ENCODE measurements around the gene LRRC10B. TPM values are rescaled to one million over a fixed set of nuclear protein-coding genes. Genes with fewer than 3 reads are reported as not detected.

LRRC10B gene
- total and polyA plus RNA-seq, 3 experiments from 2014 or later = not detected

- Mint-ChIP-seq H3K27ac (no peak overlapping the region), H3K27me3 (peaks cover 24 to 61% of the 10 kb centered on the region in 2 donors), H3K4me3 (no peak overlapping the region), H3K36me3 (no peaks in the 10 kb centered on the region), H3K9me3 (no peaks in the 10 kb centered on the region), H3K4me1 (peaks cover 4 to 18% (median 5%) of the 10 kb centered on the region in 3 donors)
- H3K9me3 ChIP-seq (ENCODE audit: low read length) = no peaks in the 10 kb centered on the region
- peaks cover 10% of the 10 kb centered on the region for H3K27me3 ChIP-seq (ENCODE audit: insufficient read depth, low read length, poor library complexity, severe bottlenecking)
- no peak overlapping the region for H3K27ac ChIP-seq (ENCODE audit: low read depth, low read length)
- H3K4me1 ChIP-seq (ENCODE audit: insufficient read depth, low read length) = no peaks in the 10 kb centered on the region
- CTCF ChIA-PET = no interaction called here
- no peak for DNase-seq
- H3K36me3 ChIP-seq (ENCODE audit: insufficient read depth, low read length) = no peaks in the 10 kb centered on the region
- POLR2A ChIA-PET = no interaction called here
- no peak overlapping the region for H3K4me3 ChIP-seq (ENCODE audit: low read length)
Measured at GRCh38 chr11:61551634-61552033, 43.1 kb downstream of the LRRC10B start.

- Histone ChIP-seq H3K27ac (ENCODE audit: low read depth, low read length) (no peak overlapping the region), H3K9me3 (ENCODE audit: low read length) (no peaks in the 10 kb centered on the region), H3K36me3 (ENCODE audit: insufficient read depth, low read length) (no peaks in the 10 kb centered on the region), H3K27me3 (ENCODE audit: insufficient read depth, low read length, poor library complexity, severe bottlenecking) (peaks cover 13% of the 10 kb centered on the region), H3K4me3 (ENCODE audit: low read length) (no peak overlapping the region), H3K4me1 (ENCODE audit: insufficient read depth, low read length) (no peaks in the 10 kb centered on the region)
- H3K4me1 Mint-ChIP-seq = peaks cover 4 to 18% (median 5%) of the 10 kb centered on the region in 3 donors
- H3K27me3 Mint-ChIP-seq = peaks cover 29 to 64% of the 10 kb centered on the region in 2 donors
- DNase-seq = no peak
- H3K9me3 Mint-ChIP-seq = no peaks in the 10 kb centered on the region
- no peak overlapping the region for H3K4me3 Mint-ChIP-seq
- no peak overlapping the region for H3K27ac Mint-ChIP-seq
- ChIA-PET POLR2A (no interaction called here), CTCF (no interaction called here)
- no peaks in the 10 kb centered on the region for H3K36me3 Mint-ChIP-seq
Measured at GRCh38 chr11:61552108-61552635, 43.6 kb downstream of the LRRC10B start.

DNA sequence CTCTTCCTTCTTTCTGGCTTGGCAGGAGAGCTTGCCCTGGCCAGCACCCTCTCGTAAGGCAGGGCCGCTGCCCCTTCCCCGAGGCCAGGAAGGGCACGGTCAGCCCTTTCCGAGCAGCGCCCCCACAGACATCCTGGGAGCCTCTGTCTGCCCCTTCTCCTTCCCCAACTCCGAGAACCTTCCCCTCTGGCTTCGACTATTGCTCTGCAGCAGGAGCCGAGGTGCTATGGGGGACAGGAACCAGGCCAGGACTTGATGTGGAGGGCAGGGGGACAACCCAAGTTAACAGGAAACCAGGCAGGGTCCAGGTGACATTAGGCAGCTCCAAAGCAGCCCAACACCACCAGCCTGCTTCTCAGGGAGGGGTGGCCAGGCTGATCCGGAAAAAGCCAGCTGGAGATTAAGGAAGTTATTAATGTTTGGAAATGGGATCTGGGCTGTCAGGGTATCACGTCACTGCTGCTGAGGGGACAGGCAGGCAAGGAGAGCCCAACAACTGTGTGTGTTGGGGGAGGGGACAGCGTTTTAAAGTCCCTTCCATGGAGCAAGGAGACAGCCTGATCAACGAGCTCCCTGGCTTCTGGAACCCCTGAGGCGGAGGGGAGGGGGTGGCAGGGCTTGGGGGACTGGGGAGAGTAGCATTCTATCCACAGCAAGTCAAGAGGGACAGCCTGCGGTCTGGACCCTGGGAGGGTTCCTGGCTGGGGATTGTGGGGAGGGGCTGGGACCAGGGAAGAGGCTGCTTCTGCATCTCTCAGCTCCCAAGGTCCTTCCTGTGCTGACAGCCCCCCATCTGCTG is 45.0 kb downstream of the LRRC10B start:
- H3K4me3 ChIP-seq (ENCODE audit: low read length) = no peak overlapping the region

DNA sequence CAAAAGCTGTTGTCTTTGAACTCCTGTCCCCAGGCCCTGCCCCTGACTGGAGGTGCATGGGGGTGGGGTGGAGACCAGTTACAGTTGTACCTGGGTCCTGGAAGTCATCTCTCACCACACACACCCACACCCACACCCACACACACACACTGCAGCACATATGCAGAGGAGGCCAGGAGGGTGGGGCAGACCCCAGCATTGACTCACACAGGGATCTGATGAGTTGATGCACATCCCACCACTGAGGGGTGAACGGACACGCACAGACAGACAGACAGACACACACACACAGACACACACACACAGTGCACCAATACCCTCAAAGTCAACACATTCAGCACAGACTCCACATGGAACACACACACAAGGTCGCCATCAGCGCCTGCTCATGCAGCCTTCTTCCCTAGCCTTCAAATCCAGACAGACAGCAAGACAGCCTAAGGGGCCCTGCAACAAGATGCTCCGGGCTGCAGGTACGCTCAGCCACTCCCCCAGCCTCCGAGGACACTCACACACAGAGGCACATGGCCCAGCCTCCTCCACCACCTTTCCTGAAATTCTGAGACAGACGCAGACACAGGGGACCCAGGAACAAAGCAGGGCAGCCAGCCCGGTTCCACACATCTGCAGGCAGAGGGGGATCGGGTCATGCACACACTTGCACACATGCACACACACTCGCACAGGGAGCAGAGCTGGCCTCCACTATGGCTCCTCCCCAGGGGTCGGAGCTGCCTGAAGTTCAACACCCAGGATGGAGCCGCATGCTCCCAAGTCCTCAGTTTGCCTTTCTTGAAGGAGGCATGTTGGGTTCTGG is 45.8 kb downstream of the LRRC10B start:
- Histone ChIP-seq H3K36me3 (ENCODE audit: insufficient read depth, low read length) (no peaks in the 10 kb centered on the region), H3K27ac (ENCODE audit: low read depth, low read length) (no peak overlapping the region), H3K4me3 (ENCODE audit: low read length) (no peak overlapping the region), H3K9me3 (ENCODE audit: low read length) (no peaks in the 10 kb centered on the region), H3K27me3 (ENCODE audit: insufficient read depth, low read length, poor library complexity, severe bottlenecking) (peaks cover 13% of the 10 kb centered on the region), H3K4me1 (ENCODE audit: insufficient read depth, low read length) (no peaks in the 10 kb centered on the region)
- Mint-ChIP-seq H3K4me1 (peaks cover 4 to 18% (median 5%) of the 10 kb centered on the region in 3 donors), H3K4me3 (peak overlapping the region in 1 of 7 donors; percentile 37), H3K27me3 (peaks cover 35 to 67% of the 10 kb centered on the region in 2 donors), H3K27ac (peak overlapping the region in 1 of 8 donors; percentile 47), H3K9me3 (no peaks in the 10 kb centered on the region), H3K36me3 (no peaks in the 10 kb centered on the region)
- DNase-seq = no peak
- POLR2A ChIA-PET = no interaction called here
- CTCF ChIA-PET = no interaction called here

More for the DNA sequence above, 45.0 kb downstream of the LRRC10B start:
- Histone ChIP-seq H3K27me3 (ENCODE audit: insufficient read depth, low read length, poor library complexity, severe bottlenecking) (peaks cover 13% of the 10 kb centered on the region), H3K9me3 (ENCODE audit: low read length) (no peaks in the 10 kb centered on the region), H3K4me1 (ENCODE audit: insufficient read depth, low read length) (no peaks in the 10 kb centered on the region), H3K36me3 (ENCODE audit: insufficient read depth, low read length) (no peaks in the 10 kb centered on the region), H3K27ac (ENCODE audit: low read depth, low read length) (no peak overlapping the region)
- ChIA-PET CTCF (no interaction called here), POLR2A (no interaction called here)
- H3K4me1 Mint-ChIP-seq = peaks cover 4 to 18% (median 5%) of the 10 kb centered on the region in 3 donors
- no peaks in the 10 kb centered on the region for H3K36me3 Mint-ChIP-seq
- H3K27ac Mint-ChIP-seq = peak overlapping the region in 1 of 8 donors; percentile 20
- no peak overlapping the region for H3K4me3 Mint-ChIP-seq
- peaks cover 37 to 69% of the 10 kb centered on the region in 2 donors for H3K27me3 Mint-ChIP-seq
- no peaks in the 10 kb centered on the region for H3K9me3 Mint-ChIP-seq
- no peak for DNase-seq

GRCh38 chr11:61555051-61555969 is 46.8 kb downstream of the LRRC10B start:
- POLR2A ChIA-PET = no interaction called here
- H3K27ac ChIP-seq (ENCODE audit: low read depth, low read length) = no peak overlapping the region
- H3K36me3 Mint-ChIP-seq = no peaks in the 10 kb centered on the region
- peak overlapping the region in 1 of 7 donors; percentile 43 for H3K4me3 Mint-ChIP-seq
- no peaks in the 10 kb centered on the region for H3K9me3 ChIP-seq (ENCODE audit: low read length)
- peaks cover 41 to 71% of the 10 kb centered on the region in 2 donors for H3K27me3 Mint-ChIP-seq
- CTCF ChIA-PET = no interaction called here
- peaks cover 4 to 18% (median 5%) of the 10 kb centered on the region in 3 donors for H3K4me1 Mint-ChIP-seq
- H3K4me3 ChIP-seq (ENCODE audit: low read length) = no peak overlapping the region
- H3K36me3 ChIP-seq (ENCODE audit: insufficient read depth, low read length) = no peaks in the 10 kb centered on the region
- no peaks in the 10 kb centered on the region for H3K4me1 ChIP-seq (ENCODE audit: insufficient read depth, low read length)
- H3K27ac Mint-ChIP-seq = no peak overlapping the region
- H3K27me3 ChIP-seq (ENCODE audit: insufficient read depth, low read length, poor library complexity, severe bottlenecking) = peaks cover 13% of the 10 kb centered on the region
- no peak for DNase-seq
- H3K9me3 Mint-ChIP-seq = no peaks in the 10 kb centered on the region

DNA sequence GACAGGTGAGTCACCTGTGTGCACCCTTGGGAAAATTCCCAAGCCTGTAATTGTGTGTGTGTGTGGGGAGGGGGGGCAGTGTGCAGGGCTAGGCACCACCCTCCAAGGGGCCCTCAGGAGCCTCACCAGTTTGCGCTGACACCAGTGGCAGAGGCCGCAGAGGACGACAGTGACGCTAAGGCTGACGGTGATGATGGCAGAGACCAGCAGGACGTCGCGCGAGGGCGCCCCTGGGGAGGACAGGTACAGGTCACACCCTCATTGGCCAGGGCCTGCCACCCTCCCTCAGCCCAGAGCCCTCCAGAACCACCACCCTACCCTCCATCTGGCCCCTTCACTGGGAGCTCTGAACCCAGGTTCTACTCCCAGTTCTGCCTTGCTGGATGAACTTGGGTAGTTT is 47.4 kb downstream of the LRRC10B start:
- no peak for DNase-seq
- Mint-ChIP-seq H3K9me3 (no peaks in the 10 kb centered on the region), H3K4me1 (peaks cover 4 to 18% (median 5%) of the 10 kb centered on the region in 3 donors), H3K4me3 (no peak overlapping the region), H3K27ac (no peak overlapping the region), H3K27me3 (peaks cover 44 to 75% of the 10 kb centered on the region in 2 donors), H3K36me3 (no peaks in the 10 kb centered on the region)
- peaks cover 13% of the 10 kb centered on the region for H3K27me3 ChIP-seq (ENCODE audit: insufficient read depth, low read length, poor library complexity, severe bottlenecking)
- no peaks in the 10 kb centered on the region for H3K4me1 ChIP-seq (ENCODE audit: insufficient read depth, low read length)
- no peak overlapping the region for H3K27ac ChIP-seq (ENCODE audit: low read depth, low read length)
- no peaks in the 10 kb centered on the region for H3K9me3 ChIP-seq (ENCODE audit: low read length)
- CTCF ChIA-PET = no interaction called here
- no peaks in the 10 kb centered on the region for H3K36me3 ChIP-seq (ENCODE audit: insufficient read depth, low read length)
- POLR2A ChIA-PET = no interaction called here
- no peak overlapping the region for H3K4me3 ChIP-seq (ENCODE audit: low read length)

DNA sequence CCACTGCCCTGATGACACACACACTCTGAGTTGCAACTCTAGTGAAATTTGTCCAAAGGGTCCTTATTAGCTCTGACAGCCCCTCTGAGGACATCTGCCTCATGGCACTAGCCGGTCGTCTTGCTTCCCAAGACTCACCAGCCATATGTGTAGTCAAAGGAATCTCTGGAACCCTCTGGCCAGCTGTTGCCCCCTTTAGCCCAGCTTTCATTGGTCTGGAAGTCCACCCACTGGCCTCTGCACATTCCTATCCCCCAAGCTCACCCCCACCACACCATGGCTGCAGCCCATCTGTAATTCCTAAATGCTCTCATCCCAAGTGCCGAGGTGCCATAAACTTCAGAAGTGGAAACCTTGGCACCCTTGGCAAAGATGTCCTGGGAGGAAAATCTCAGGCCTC is 48.1 kb downstream of the LRRC10B start:
- H3K27me3 Mint-ChIP-seq = peaks cover 45 to 77% of the 10 kb centered on the region in 2 donors
- H3K4me3 ChIP-seq (ENCODE audit: low read length) = no peak overlapping the region
- H3K36me3 ChIP-seq (ENCODE audit: insufficient read depth, low read length) = no peaks in the 10 kb centered on the region
- H3K4me1 Mint-ChIP-seq = peaks cover 4 to 18% (median 5%) of the 10 kb centered on the region in 3 donors
- no peak for DNase-seq
- POLR2A ChIA-PET = no interaction called here
- peaks cover 13% of the 10 kb centered on the region for H3K27me3 ChIP-seq (ENCODE audit: insufficient read depth, low read length, poor library complexity, severe bottlenecking)
- CTCF ChIA-PET = no interaction called here
- peak overlapping the region in 2 of 8 donors; percentile 35 to 91 for H3K27ac Mint-ChIP-seq
- no peaks in the 10 kb centered on the region for H3K36me3 Mint-ChIP-seq
- no peaks in the 10 kb centered on the region for H3K9me3 ChIP-seq (ENCODE audit: low read length)
- H3K4me3 Mint-ChIP-seq = no peak overlapping the region
- H3K27ac ChIP-seq (ENCODE audit: low read depth, low read length) = no peak overlapping the region
- no peaks in the 10 kb centered on the region for H3K4me1 ChIP-seq (ENCODE audit: insufficient read depth, low read length)
- no peaks in the 10 kb centered on the region for H3K9me3 Mint-ChIP-seq
